Vagina (tissue), 2 donors: ENCODE data around the gene CORO2B. TPM values are rescaled to one million over a fixed set of nuclear protein-coding genes. Genes with fewer than 3 reads are reported as not detected.
A peak's percentile ranks its signal among the peaks of the same experiment; 100 is the strongest.

Experiments
- DNase-seq, 2 donors: peaks; one replicate each; pipeline ENCODE4 v3.0.0-alpha.2; 2017; ENCODE audit errors: extremely low spot score in 2 of 2
- H3K27ac ChIP-seq: fragments of 200-600 bp; sonication (generic); one replicate; pipeline ENCODE4 v1.5.1; 2019
- H3K27me3 ChIP-seq: fragments of 200-600 bp; sonication (generic); one replicate; pipeline ENCODE4 v1.5.1; 2019
- H3K36me3 ChIP-seq, 2 donors: fragments of 200-600 bp; sonication (generic); one replicate each; pipeline ENCODE4 v1.5.1; 2017 to 2019
- H3K4me1 ChIP-seq: fragments of 200-600 bp; sonication (generic); one replicate; pipeline ENCODE4 v1.5.1; 2019
- H3K4me3 ChIP-seq, 2 donors: fragments of 200-600 bp; sonication (generic); 1 replicate in 1 of 2; 2 replicates in 1 of 2; pipeline ENCODE4 v1.5.1; 2016 to 2019
- H3K9me3 ChIP-seq: fragments of 200-600 bp; sonication (generic); one replicate; pipeline ENCODE4 v1.5.1; 2019
- POLR2A ChIP-seq, 2 donors: fragments of 450-650 bp; IDR thresholded peaks; one replicate each; pipeline ENCODE4 v1.6.1; 2017; ENCODE audit warnings: antibody characterized with exemption in 2 of 2, mild to moderate bottlenecking in 2 of 2, moderate library complexity in 2 of 2
- POLR2AphosphoS5 ChIP-seq, 2 donors: sonication (generic); formaldehyde crosslinking; IDR thresholded peaks; one replicate each; pipeline ENCODE4 v1.9.0; 2017; ENCODE audit warnings: antibody characterized with exemption in 2 of 2, mild to moderate bottlenecking in 2 of 2, low read depth in 1 of 2; ENCODE audit not compliant: insufficient read depth in 1 of 2
- intact Hi-C: fragments of 100-400 bp; cut with DNase I; formaldehyde crosslinking; loops from one replicate; pipeline ENCODE4 v1.15.1; 2023
- total RNA-seq: library from RNA; depleted of rRNA; stranded (reverse); fragments of >200 nt; gene quantifications from one replicate; pipeline ENCODE4 v1.2.3, GENCODE V29; 2016
- TF ChIP-seq, protein P1 (sequence below), 3 experiments: fragments of 450-650 bp in 2 of 3; fragments of 200-600 bp in 1 of 3; sonication (generic) in 1 of 3; IDR thresholded peaks; one replicate each; pipeline ENCODE4 v1.5.1; 2017 to 2019; ENCODE audit warnings: antibody characterized with exemption in 3 of 3, mild to moderate bottlenecking in 2 of 3, moderate library complexity in 2 of 3

CORO2B gene
- total RNA-seq, 1 donor from 2014 or later: 4.7 TPM

DNA sequence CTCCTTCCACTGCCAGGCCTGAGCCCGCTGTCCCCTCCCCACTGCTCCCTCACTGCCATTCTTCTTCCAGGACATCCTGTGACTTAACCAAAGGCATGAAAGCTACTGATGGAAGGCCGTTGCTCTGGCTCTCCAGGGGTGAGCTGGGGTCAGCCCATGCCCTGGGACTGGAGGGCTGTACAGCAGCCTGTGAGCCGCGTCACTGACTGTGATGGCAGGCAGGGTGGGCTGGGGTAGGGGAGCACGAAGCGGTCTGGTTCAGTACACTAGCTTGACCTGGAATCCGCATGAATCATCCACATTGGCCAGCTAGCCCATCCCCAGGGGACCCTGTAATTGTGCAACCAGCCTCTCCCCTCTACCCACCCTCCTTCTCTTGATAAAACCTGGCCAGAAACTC is 30.8 kb downstream of the CORO2B start:
- intact Hi-C loops: no loop called here
- peaks cover 39% of the 10 kb centered on the region for H3K4me1 ChIP-seq
- H3K9me3 ChIP-seq: no peaks in the 10 kb centered on the region
- peak overlapping the region; percentile 70 for H3K27ac ChIP-seq
- H3K36me3 ChIP-seq: no peaks in the 10 kb centered on the region
- H3K4me3 ChIP-seq: no peak overlapping the region
- peak in 1 of 2 donors; percentile 97 for DNase-seq
- H3K27me3 ChIP-seq: no peaks in the 10 kb centered on the region
- TF ChIP-seq POLR2A (IDR thresholded peaks at IDR 0.05) (no peak), POLR2AphosphoS5 (IDR thresholded peaks at IDR 0.05; ENCODE audit: insufficient read depth in 1 of 2, low read depth in 1 of 2) (peak in 1 of 2 donors; percentile 80)
- TF ChIP-seq, protein P1, sequence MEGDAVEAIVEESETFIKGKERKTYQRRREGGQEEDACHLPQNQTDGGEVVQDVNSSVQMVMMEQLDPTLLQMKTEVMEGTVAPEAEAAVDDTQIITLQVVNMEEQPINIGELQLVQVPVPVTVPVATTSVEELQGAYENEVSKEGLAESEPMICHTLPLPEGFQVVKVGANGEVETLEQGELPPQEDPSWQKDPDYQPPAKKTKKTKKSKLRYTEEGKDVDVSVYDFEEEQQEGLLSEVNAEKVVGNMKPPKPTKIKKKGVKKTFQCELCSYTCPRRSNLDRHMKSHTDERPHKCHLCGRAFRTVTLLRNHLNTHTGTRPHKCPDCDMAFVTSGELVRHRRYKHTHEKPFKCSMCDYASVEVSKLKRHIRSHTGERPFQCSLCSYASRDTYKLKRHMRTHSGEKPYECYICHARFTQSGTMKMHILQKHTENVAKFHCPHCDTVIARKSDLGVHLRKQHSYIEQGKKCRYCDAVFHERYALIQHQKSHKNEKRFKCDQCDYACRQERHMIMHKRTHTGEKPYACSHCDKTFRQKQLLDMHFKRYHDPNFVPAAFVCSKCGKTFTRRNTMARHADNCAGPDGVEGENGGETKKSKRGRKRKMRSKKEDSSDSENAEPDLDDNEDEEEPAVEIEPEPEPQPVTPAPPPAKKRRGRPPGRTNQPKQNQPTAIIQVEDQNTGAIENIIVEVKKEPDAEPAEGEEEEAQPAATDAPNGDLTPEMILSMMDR (IDR thresholded peaks at IDR 0.05): no peak

- H3K27me3 ChIP-seq: no peaks in the 10 kb centered on the region
- intact Hi-C loops: no loop called here
- no peaks in the 10 kb centered on the region for H3K9me3 ChIP-seq
- no peak for DNase-seq
- TF ChIP-seq, protein P1 (IDR thresholded peaks at IDR 0.05): no peak
- TF ChIP-seq POLR2AphosphoS5 (IDR thresholded peaks at IDR 0.05; ENCODE audit: insufficient read depth in 1 of 2, low read depth in 1 of 2): no peak
- no peak for TF ChIP-seq POLR2A (IDR thresholded peaks at IDR 0.05)
- no peak overlapping the region for H3K4me3 ChIP-seq
- H3K4me1 ChIP-seq: peaks cover 33% of the 10 kb centered on the region
- peak overlapping the region; percentile 37 for H3K27ac ChIP-seq
- no peaks in the 10 kb centered on the region for H3K36me3 ChIP-seq
Observed at GRCh38 chr15:68610825-68611224, 32.0 kb downstream of the CORO2B start.

DNA sequence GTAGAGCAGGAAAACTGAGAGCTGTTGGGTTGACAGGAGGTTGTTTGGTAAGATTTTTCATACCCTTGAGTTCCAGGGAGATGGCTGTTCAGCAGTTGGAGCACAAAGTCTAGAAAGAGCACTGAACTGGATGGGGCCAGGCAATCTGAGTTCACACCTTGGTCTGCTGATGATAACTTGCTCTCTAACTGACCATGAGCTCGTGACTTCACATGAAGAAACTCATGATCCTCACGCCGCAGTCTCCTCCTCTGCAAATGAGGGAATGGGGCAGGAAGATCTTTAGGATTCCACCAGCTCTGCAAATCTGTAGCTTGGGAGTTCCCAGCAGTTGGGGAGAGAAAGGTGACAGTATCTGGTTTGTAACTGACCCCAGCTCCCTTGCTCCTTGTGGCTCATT is 33.7 kb downstream of the CORO2B start:
- H3K4me3 ChIP-seq: no peak overlapping the region
- no peak for DNase-seq
- H3K36me3 ChIP-seq: no peaks in the 10 kb centered on the region
- H3K4me1 ChIP-seq: peaks cover 30% of the 10 kb centered on the region
- intact Hi-C loops: no loop called here
- no peak overlapping the region for H3K27ac ChIP-seq
- no peaks in the 10 kb centered on the region for H3K9me3 ChIP-seq
- TF ChIP-seq POLR2A (IDR thresholded peaks at IDR 0.05) (no peak), POLR2AphosphoS5 (IDR thresholded peaks at IDR 0.05; ENCODE audit: insufficient read depth in 1 of 2, low read depth in 1 of 2) (no peak)
- TF ChIP-seq, protein P1 (IDR thresholded peaks at IDR 0.05): no peak
- H3K27me3 ChIP-seq: no peaks in the 10 kb centered on the region

- H3K4me1 ChIP-seq: peaks cover 26% of the 10 kb centered on the region
- H3K9me3 ChIP-seq: no peaks in the 10 kb centered on the region
- intact Hi-C loops: no loop called here
- DNase-seq: no peak
- TF ChIP-seq POLR2A (IDR thresholded peaks at IDR 0.05): no peak
- TF ChIP-seq POLR2AphosphoS5 (IDR thresholded peaks at IDR 0.05; ENCODE audit: insufficient read depth in 1 of 2, low read depth in 1 of 2): no peak
- TF ChIP-seq, protein P1 (IDR thresholded peaks at IDR 0.05): no peak
- H3K4me3 ChIP-seq: no peak overlapping the region
- no peak overlapping the region for H3K27ac ChIP-seq
- H3K36me3 ChIP-seq: no peaks in the 10 kb centered on the region
- H3K27me3 ChIP-seq: no peaks in the 10 kb centered on the region
Observed at GRCh38 chr15:68612979-68613740, 34.4 kb downstream of the CORO2B start.
